Effector CD8-positive, alpha-beta T cell (primary cell): ENCODE measurements around the gene DHX15.

Source experiments
- DNase-seq: peaks from one replicate; lab custom pipeline; 2025; lab: John Stamatoyannopoulos, UW

The DHX15 gene

GRCh38 chr4:24582235-24582832 is 2.0 kb downstream of the DHX15 start:
- no peak for DNase-seq

GRCh38 chr4:24578364-24578763 is 6.0 kb downstream of the DHX15 start:
- no peak for DNase-seq

GRCh38 chr4:24576276-24576675 is 8.1 kb downstream of the DHX15 start:
- no peak for DNase-seq

GRCh38 chr4:24574236-24574635 is 10.1 kb downstream of the DHX15 start:
- DNase-seq: no peak

GRCh38 chr4:24573582-24573981 is 10.8 kb downstream of the DHX15 start:
- no peak for DNase-seq

- DNase-seq: no peak
Measured at GRCh38 chr4:24570574-24571236, 13.6 kb downstream of the DHX15 start.

- DNase-seq: no peak
Measured at GRCh38 chr4:24570172-24570571, 14.2 kb downstream of the DHX15 start.

GRCh38 chr4:24569662-24570061 is 14.7 kb downstream of the DHX15 start:
- no peak for DNase-seq

GRCh38 chr4:24568425-24568824 is 15.9 kb downstream of the DHX15 start:
- no peak for DNase-seq

- no peak for DNase-seq
Measured at GRCh38 chr4:24565054-24565453, 19.3 kb downstream of the DHX15 start.

GRCh38 chr4:24564488-24564887 is 19.9 kb downstream of the DHX15 start:
- no peak for DNase-seq

- DNase-seq: no peak
Measured at GRCh38 chr4:24561438-24562139, 22.8 kb downstream of the DHX15 start.

- no peak for DNase-seq
Measured at GRCh38 chr4:24560868-24561368, 23.4 kb downstream of the DHX15 start.

- no peak for DNase-seq
Measured at GRCh38 chr4:24559889-24560288, 24.5 kb downstream of the DHX15 start.

GRCh38 chr4:24559032-24559821 is 25.1 kb downstream of the DHX15 start:
- DNase-seq: no peak

- DNase-seq: no peak
Measured at GRCh38 chr4:24557026-24558025, 27.0 kb downstream of the DHX15 start.

GRCh38 chr4:24551492-24552289 is 32.7 kb downstream of the DHX15 start:
- DNase-seq: no peak

- no peak for DNase-seq
Measured at GRCh38 chr4:24550441-24551175, 33.7 kb downstream of the DHX15 start.

- DNase-seq: no peak
Measured at GRCh38 chr4:24547979-24548378, 36.4 kb downstream of the DHX15 start.
